ENCODE measurements around the gene ZEB2. TPM values are rescaled to one million over a fixed set of nuclear protein-coding genes. Genes with fewer than 3 reads are reported as not detected.

The ZEB2 gene
- total RNA-seq, 2 donors from 2014 or later = 181 to 248 TPM

GRCh38 chr2:144547494-144547893, 27.6 kb upstream of the ZEB2 start:
- DNase-seq (ENCODE audit: low spot score) (no peak), ATAC-seq (no peak)
- Mint-ChIP-seq H3K9me3 (no peaks in the 10 kb centered on the region), H3K4me1 (ENCODE audit: low read depth in 2 of 2) (peaks cover 11 to 12% of the 10 kb centered on the region in 2 donors), H3K27me3 (no peaks in the 10 kb centered on the region), H3K36me3 (no peaks in the 10 kb centered on the region), H3K27ac (peak overlapping the region in 1 of 2 donors; percentile 47), H3K4me3 (no peak overlapping the region)

- H3K36me3 Mint-ChIP-seq = no peaks in the 10 kb centered on the region
- no peak for ATAC-seq
- no peak for DNase-seq (ENCODE audit: low spot score)
- H3K4me1 Mint-ChIP-seq (ENCODE audit: low read depth in 2 of 2) = peaks cover 10 to 12% of the 10 kb centered on the region in 2 donors
- H3K4me3 Mint-ChIP-seq = no peak overlapping the region
- no peak overlapping the region for H3K27ac Mint-ChIP-seq
- no peaks in the 10 kb centered on the region for H3K27me3 Mint-ChIP-seq
- no peaks in the 10 kb centered on the region for H3K9me3 Mint-ChIP-seq
Measured at GRCh38 chr2:144546933-144547332, 27.0 kb upstream of the ZEB2 start.

GRCh38 chr2:144545787-144546186, 25.9 kb upstream of the ZEB2 start:
- Mint-ChIP-seq H3K36me3 (no peaks in the 10 kb centered on the region), H3K4me3 (no peak overlapping the region), H3K4me1 (ENCODE audit: low read depth in 2 of 2) (peaks cover 10 to 12% of the 10 kb centered on the region in 2 donors), H3K27ac (peak overlapping the region in 1 of 2 donors; percentile 3), H3K9me3 (no peaks in the 10 kb centered on the region), H3K27me3 (no peaks in the 10 kb centered on the region)
- ATAC-seq (no peak), DNase-seq (ENCODE audit: low spot score) (no peak)

- no peak overlapping the region for H3K27ac Mint-ChIP-seq
- H3K4me3 Mint-ChIP-seq = no peak overlapping the region
- H3K36me3 Mint-ChIP-seq = no peaks in the 10 kb centered on the region
- no peaks in the 10 kb centered on the region for H3K27me3 Mint-ChIP-seq
- H3K9me3 Mint-ChIP-seq = no peaks in the 10 kb centered on the region
- DNase-seq (ENCODE audit: low spot score) (no peak), ATAC-seq (no peak)
- peaks cover 10 to 12% of the 10 kb centered on the region in 2 donors for H3K4me1 Mint-ChIP-seq (ENCODE audit: low read depth in 2 of 2)
Measured at GRCh38 chr2:144544053-144544452, 24.1 kb upstream of the ZEB2 start.

- Mint-ChIP-seq H3K9me3 (no peaks in the 10 kb centered on the region), H3K27me3 (no peaks in the 10 kb centered on the region), H3K4me1 (ENCODE audit: low read depth in 2 of 2) (peaks cover 0 to 3% of the 10 kb centered on the region in 2 donors), H3K27ac (no peak overlapping the region), H3K4me3 (no peak overlapping the region), H3K36me3 (no peaks in the 10 kb centered on the region)
- ATAC-seq (no peak), DNase-seq (ENCODE audit: low spot score) (no peak)
Measured at GRCh38 chr2:144541396-144541795, 21.5 kb upstream of the ZEB2 start.

- H3K36me3 Mint-ChIP-seq = no peaks in the 10 kb centered on the region
- ATAC-seq (no peak), DNase-seq (ENCODE audit: low spot score) (no peak)
- no peak overlapping the region for H3K4me3 Mint-ChIP-seq
- H3K27ac Mint-ChIP-seq = no peak overlapping the region
- H3K27me3 Mint-ChIP-seq = no peaks in the 10 kb centered on the region
- H3K9me3 Mint-ChIP-seq = no peaks in the 10 kb centered on the region
- H3K4me1 Mint-ChIP-seq (ENCODE audit: low read depth in 2 of 2) = peaks cover 0 to 3% of the 10 kb centered on the region in 2 donors
Measured at GRCh38 chr2:144539289-144539782, 19.4 kb upstream of the ZEB2 start.

GRCh38 chr2:144535300-144535699, 15.4 kb upstream of the ZEB2 start:
- H3K4me1 Mint-ChIP-seq (ENCODE audit: low read depth in 2 of 2) = peaks cover 0 to 4% of the 10 kb centered on the region in 2 donors
- no peak for ATAC-seq
- DNase-seq (ENCODE audit: low spot score) = no peak
- no peaks in the 10 kb centered on the region for H3K36me3 Mint-ChIP-seq
- H3K4me3 Mint-ChIP-seq = no peak overlapping the region
- no peak overlapping the region for H3K27ac Mint-ChIP-seq
- no peaks in the 10 kb centered on the region for H3K9me3 Mint-ChIP-seq
- no peaks in the 10 kb centered on the region for H3K27me3 Mint-ChIP-seq

- ATAC-seq = no peak
- no peak for DNase-seq (ENCODE audit: low spot score)
- Mint-ChIP-seq H3K27ac (no peak overlapping the region), H3K36me3 (no peaks in the 10 kb centered on the region), H3K9me3 (no peaks in the 10 kb centered on the region), H3K4me3 (no peak overlapping the region), H3K27me3 (no peaks in the 10 kb centered on the region), H3K4me1 (ENCODE audit: low read depth in 2 of 2) (peaks cover 0 to 4% of the 10 kb centered on the region in 2 donors)
Measured at GRCh38 chr2:144533221-144533620, 13.3 kb upstream of the ZEB2 start.

- Mint-ChIP-seq H3K4me3 (no peak overlapping the region), H3K27ac (no peak overlapping the region), H3K9me3 (no peaks in the 10 kb centered on the region), H3K4me1 (ENCODE audit: low read depth in 2 of 2) (peaks cover 0 to 4% of the 10 kb centered on the region in 2 donors), H3K27me3 (no peaks in the 10 kb centered on the region), H3K36me3 (no peaks in the 10 kb centered on the region)
- ATAC-seq (no peak), DNase-seq (ENCODE audit: low spot score) (no peak)
Measured at GRCh38 chr2:144530596-144530995, 10.7 kb upstream of the ZEB2 start.

- H3K27me3 Mint-ChIP-seq = no peaks in the 10 kb centered on the region
- H3K4me1 Mint-ChIP-seq (ENCODE audit: low read depth in 2 of 2) = peaks cover 7 to 8% of the 10 kb centered on the region in 2 donors
- H3K4me3 Mint-ChIP-seq = no peak overlapping the region
- H3K36me3 Mint-ChIP-seq = peaks cover 1% of the 10 kb centered on the region
- DNase-seq (ENCODE audit: low spot score) (no peak), ATAC-seq (peak in 1 of 2 donors; percentile 52)
- no peak overlapping the region for H3K27ac Mint-ChIP-seq
- H3K9me3 Mint-ChIP-seq = no peaks in the 10 kb centered on the region
Measured at GRCh38 chr2:144529841-144530240, 9.9 kb upstream of the ZEB2 start.

GRCh38 chr2:144528108-144528507, 8.2 kb upstream of the ZEB2 start:
- Mint-ChIP-seq H3K4me1 (ENCODE audit: low read depth in 2 of 2) (peaks cover 15 to 16% of the 10 kb centered on the region in 2 donors), H3K27ac (no peak overlapping the region), H3K27me3 (no peaks in the 10 kb centered on the region), H3K4me3 (no peak overlapping the region), H3K9me3 (no peaks in the 10 kb centered on the region), H3K36me3 (peaks cover 6% of the 10 kb centered on the region)
- ATAC-seq (no peak), DNase-seq (ENCODE audit: low spot score) (no peak)

- H3K27ac Mint-ChIP-seq = no peak overlapping the region
- DNase-seq (ENCODE audit: low spot score) = no peak
- no peak for ATAC-seq
- peaks cover 6% of the 10 kb centered on the region for H3K36me3 Mint-ChIP-seq
- no peak overlapping the region for H3K4me3 Mint-ChIP-seq
- no peaks in the 10 kb centered on the region for H3K9me3 Mint-ChIP-seq
- peaks cover 23 to 27% of the 10 kb centered on the region in 2 donors for H3K4me1 Mint-ChIP-seq (ENCODE audit: low read depth in 2 of 2)
- no peaks in the 10 kb centered on the region for H3K27me3 Mint-ChIP-seq
Measured at GRCh38 chr2:144526831-144527230, 6.9 kb upstream of the ZEB2 start.

- H3K9me3 Mint-ChIP-seq = no peaks in the 10 kb centered on the region
- peak; percentile 76 to 85 for ATAC-seq
- DNase-seq (ENCODE audit: low spot score) = no peak
- no peaks in the 10 kb centered on the region for H3K27me3 Mint-ChIP-seq
- peak overlapping the region; percentile 87 to 92 for H3K27ac Mint-ChIP-seq
- peaks cover 27 to 31% of the 10 kb centered on the region in 2 donors for H3K4me1 Mint-ChIP-seq (ENCODE audit: low read depth in 2 of 2)
- peak overlapping the region; percentile 97 for H3K4me3 Mint-ChIP-seq
- H3K36me3 Mint-ChIP-seq = peaks cover 6% of the 10 kb centered on the region
Measured at GRCh38 chr2:144524118-144525009, 4.4 kb upstream of the ZEB2 start.

- Mint-ChIP-seq H3K27me3 (no peaks in the 10 kb centered on the region), H3K4me1 (ENCODE audit: low read depth in 2 of 2) (peaks cover 27 to 31% of the 10 kb centered on the region in 2 donors), H3K9me3 (no peaks in the 10 kb centered on the region), H3K27ac (peak overlapping the region; percentile 72 to 92), H3K36me3 (peaks cover 6% of the 10 kb centered on the region), H3K4me3 (peak overlapping the region; percentile 97)
- DNase-seq (ENCODE audit: low spot score) = no peak
- peak in 1 of 2 donors; percentile 11 for ATAC-seq
Measured at GRCh38 chr2:144523596-144524117, 3.7 kb upstream of the ZEB2 start.

Data from natural killer cell treated with Interleukin-12 subunit alpha and Interleukin-12 subunit beta and Interleukin-15 and Interleukin-18, amount 100 ng/mL, for 72 hours (primary cell).